Measurements from ENCODE around the gene NMRK1. TPM values are rescaled to one million over a fixed set of nuclear protein-coding genes. Genes with fewer than 3 reads are reported as not detected.

NMRK1 gene
- total and polyA plus RNA-seq, 2 of the 13 experiments (the other 11 are each of a cell fraction or from before 2014, with no cell fraction given): 9.1 to 12.9 TPM

DNA sequence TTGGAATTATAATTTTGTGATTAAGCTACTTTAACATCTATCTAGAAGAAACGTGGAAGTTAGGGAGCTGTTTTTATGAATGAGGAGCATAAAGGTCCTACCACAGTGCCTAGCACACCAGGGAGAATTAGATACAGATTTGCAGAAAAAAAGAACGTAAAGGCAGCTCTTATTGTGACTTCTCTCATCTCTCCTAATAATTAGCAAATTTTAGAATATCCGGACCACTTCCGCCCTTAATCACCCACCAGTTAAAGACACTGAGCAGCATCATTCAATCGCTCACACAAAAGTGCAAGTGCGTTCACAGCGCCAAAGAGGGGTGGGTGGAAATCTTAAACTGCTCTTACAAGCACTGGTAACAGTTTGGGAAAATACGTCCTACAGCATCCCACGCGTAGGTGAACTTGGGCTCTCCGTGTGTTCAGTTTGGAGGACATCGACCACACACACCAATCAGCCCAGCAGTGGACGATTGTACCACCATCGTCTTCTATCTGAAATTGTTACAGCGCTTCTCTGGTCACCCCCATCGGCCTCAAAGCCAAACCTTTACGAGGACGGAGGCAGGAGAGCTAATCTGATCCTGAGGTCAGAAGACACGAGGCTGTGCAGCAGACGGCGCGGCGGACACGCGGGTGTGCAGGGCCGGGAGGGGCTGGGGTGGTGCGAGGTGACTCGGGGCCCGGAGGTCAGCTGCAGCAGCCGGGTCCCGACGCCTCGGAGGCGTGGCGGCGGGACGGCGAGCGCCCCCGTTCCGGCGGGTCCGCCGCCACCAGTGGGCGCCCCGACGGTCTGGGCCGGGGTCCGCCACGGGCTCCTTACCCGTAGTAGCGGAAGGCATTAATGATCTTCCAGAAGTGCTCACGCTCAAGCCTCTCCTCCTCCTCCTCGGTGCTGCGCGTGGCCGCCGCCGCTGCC lies 60.5 kb downstream of the NMRK1 start (continued):
- TF ChIP-seq ISL2 (CRISPR knock-in tag; IDR thresholded peaks at IDR 0.05): no peak
- TF ChIP-seq, protein P1, sequence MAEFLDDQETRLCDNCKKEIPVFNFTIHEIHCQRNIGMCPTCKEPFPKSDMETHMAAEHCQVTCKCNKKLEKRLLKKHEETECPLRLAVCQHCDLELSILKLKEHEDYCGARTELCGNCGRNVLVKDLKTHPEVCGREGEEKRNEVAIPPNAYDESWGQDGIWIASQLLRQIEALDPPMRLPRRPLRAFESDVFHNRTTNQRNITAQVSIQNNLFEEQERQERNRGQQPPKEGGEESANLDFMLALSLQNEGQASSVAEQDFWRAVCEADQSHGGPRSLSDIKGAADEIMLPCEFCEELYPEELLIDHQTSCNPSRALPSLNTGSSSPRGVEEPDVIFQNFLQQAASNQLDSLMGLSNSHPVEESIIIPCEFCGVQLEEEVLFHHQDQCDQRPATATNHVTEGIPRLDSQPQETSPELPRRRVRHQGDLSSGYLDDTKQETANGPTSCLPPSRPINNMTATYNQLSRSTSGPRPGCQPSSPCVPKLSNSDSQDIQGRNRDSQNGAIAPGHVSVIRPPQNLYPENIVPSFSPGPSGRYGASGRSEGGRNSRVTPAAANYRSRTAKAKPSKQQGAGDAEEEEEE (CRISPR knock-in tag; IDR thresholded peaks at IDR 0.05; ENCODE audit: borderline replicate concordance): no peak
- no peak for TF ChIP-seq CC2D1A (CRISPR knock-in tag; IDR thresholded peaks at IDR 0.05)
- TF ChIP-seq, protein P2, sequence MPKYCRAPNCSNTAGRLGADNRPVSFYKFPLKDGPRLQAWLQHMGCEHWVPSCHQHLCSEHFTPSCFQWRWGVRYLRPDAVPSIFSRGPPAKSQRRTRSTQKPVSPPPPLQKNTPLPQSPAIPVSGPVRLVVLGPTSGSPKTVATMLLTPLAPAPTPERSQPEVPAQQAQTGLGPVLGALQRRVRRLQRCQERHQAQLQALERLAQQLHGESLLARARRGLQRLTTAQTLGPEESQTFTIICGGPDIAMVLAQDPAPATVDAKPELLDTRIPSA (CRISPR knock-in tag; IDR thresholded peaks at IDR 0.05; ENCODE audit: borderline replicate concordance): no peak
- 0 out of 2 replicates have a peak, but pooled peaks have one; percentile 25 for TF ChIP-seq MED13 (CRISPR knock-in tag; IDR thresholded peaks at IDR 0.05)
- no peak for TF ChIP-seq MTF1 (CRISPR knock-in tag; IDR thresholded peaks at IDR 0.05)
- no peak for TF ChIP-seq ZKSCAN1 (IDR thresholded peaks at IDR 0.05; ENCODE audit: low read length)
- no peak for TF ChIP-seq SALL1 (CRISPR knock-in tag; IDR thresholded peaks at IDR 0.05)
- TF ChIP-seq, protein P3, sequence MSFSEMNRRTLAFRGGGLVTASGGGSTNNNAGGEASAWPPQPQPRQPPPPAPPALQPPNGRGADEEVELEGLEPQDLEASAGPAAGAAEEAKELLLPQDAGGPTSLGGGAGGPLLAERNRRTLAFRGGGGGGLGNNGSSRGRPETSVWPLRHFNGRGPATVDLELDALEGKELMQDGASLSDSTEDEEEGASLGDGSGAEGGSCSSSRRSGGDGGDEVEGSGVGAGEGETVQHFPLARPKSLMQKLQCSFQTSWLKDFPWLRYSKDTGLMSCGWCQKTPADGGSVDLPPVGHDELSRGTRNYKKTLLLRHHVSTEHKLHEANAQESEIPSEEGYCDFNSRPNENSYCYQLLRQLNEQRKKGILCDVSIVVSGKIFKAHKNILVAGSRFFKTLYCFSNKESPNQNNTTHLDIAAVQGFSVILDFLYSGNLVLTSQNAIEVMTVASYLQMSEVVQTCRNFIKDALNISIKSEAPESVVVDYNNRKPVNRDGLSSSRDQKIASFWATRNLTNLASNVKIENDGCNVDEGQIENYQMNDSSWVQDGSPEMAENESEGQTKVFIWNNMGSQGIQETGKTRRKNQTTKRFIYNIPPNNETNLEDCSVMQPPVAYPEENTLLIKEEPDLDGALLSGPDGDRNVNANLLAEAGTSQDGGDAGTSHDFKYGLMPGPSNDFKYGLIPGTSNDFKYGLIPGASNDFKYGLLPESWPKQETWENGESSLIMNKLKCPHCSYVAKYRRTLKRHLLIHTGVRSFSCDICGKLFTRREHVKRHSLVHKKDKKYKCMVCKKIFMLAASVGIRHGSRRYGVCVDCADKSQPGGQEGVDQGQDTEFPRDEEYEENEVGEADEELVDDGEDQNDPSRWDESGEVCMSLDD (CRISPR knock-in tag; IDR thresholded peaks at IDR 0.05; ENCODE audit: borderline replicate concordance): 0 out of 2 replicates have a peak, but pooled peaks have one; percentile 76
- no peak for TF ChIP-seq HNF4G (IDR thresholded peaks at IDR 0.05; ENCODE audit: borderline replicate concordance, low read depth, low read length)
- TF ChIP-seq HNF4G (CRISPR knock-in tag; IDR thresholded peaks at IDR 0.05; ENCODE audit: borderline replicate concordance, low read depth): 0 out of 2 replicates have a peak, but pooled peaks have one; percentile 47
- TF ChIP-seq, protein P4, sequence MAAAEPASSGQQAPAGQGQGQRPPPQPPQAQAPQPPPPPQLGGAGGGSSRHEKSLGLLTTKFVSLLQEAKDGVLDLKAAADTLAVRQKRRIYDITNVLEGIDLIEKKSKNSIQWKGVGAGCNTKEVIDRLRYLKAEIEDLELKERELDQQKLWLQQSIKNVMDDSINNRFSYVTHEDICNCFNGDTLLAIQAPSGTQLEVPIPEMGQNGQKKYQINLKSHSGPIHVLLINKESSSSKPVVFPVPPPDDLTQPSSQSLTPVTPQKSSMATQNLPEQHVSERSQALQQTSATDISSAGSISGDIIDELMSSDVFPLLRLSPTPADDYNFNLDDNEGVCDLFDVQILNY (CRISPR knock-in tag; conservative IDR thresholded peaks at IDR 0.05): no peak
- 0 out of 2 replicates have a peak, but pooled peaks have one; percentile 46 for TF ChIP-seq SMAD9 (CRISPR knock-in tag; IDR thresholded peaks at IDR 0.05)
- TF ChIP-seq ZNF790 (CRISPR knock-in tag; IDR thresholded peaks at IDR 0.05; ENCODE audit: borderline replicate concordance): 0 out of 2 replicates have a peak, but pooled peaks have one; percentile 23
- no peak for TF ChIP-seq ZNF660 (CRISPR knock-in tag; IDR thresholded peaks at IDR 0.05; ENCODE audit: borderline replicate concordance, low read depth)
- TF ChIP-seq POLR2A (IDR thresholded peaks at IDR 0.05; ENCODE audit: insufficient read depth in 1 of 2, low read depth in 2 of 2, low read length in 2 of 2): no peak
- no peak for TF ChIP-seq PHF21A (CRISPR knock-in tag; IDR thresholded peaks at IDR 0.05)
- no peak for TF ChIP-seq PHB2 (IDR thresholded peaks at IDR 0.05; ENCODE audit: partially characterized antibody)
- TF ChIP-seq PAX8 (CRISPR knock-in tag; IDR thresholded peaks at IDR 0.05; ENCODE audit: borderline replicate concordance): no peak
- TF ChIP-seq, protein P5, sequence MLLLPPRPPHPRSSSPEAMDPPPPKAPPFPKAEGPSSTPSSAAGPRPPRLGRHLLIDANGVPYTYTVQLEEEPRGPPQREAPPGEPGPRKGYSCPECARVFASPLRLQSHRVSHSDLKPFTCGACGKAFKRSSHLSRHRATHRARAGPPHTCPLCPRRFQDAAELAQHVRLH (CRISPR knock-in tag; IDR thresholded peaks at IDR 0.05; ENCODE audit: borderline replicate concordance, low read depth): no peak
- no peak for TF ChIP-seq TAF15 (IDR thresholded peaks at IDR 0.05; ENCODE audit: low read depth, low read length, poor library complexity, severe bottlenecking)
- no peak for TF ChIP-seq ZKSCAN8 (CRISPR knock-in tag; IDR thresholded peaks at IDR 0.05; ENCODE audit: borderline replicate concordance)
- TF ChIP-seq CREB1 (IDR thresholded peaks at IDR 0.05): no peak
- TF ChIP-seq CREB1 (CRISPR knock-in tag; IDR thresholded peaks at IDR 0.05): no peak

Measured in HepG2 (cell line).